HepG2 (cell line): ENCODE data around the gene CPLX1. TPM values are rescaled to one million over a fixed set of nuclear protein-coding genes. Genes with fewer than 3 reads are reported as not detected.

Source experiments
- BCL6 ChIP-seq: IDR thresholded peaks from 2 replicates; pipeline ENCODE4 v1.6.1; 2016; ENCODE audit warnings: missing genetic modification reagents, missing compliant biosample characterization
- CEBPB ChIP-seq: IDR thresholded peaks from 2 replicates; pipeline ENCODE4 v1.6.1; 2011; ENCODE audit warnings: low read depth, low read length, improper control_type of control experiment, borderline replicate concordance
- EZH2 ChIP-seq: conservative IDR thresholded peaks from 2 replicates; pipeline ENCODE4 v1.6.1; 2012; ENCODE audit warnings: mild to moderate bottlenecking, low read depth, low read length, moderate library complexity
- KDM1A ChIP-seq: IDR thresholded peaks from 2 replicates; pipeline ENCODE4 v1.6.1; 2016; ENCODE audit warnings: missing compliant biosample characterization
- KDM2A ChIP-seq: sonication (generic); formaldehyde crosslinking; IDR thresholded peaks from 2 replicates; pipeline ENCODE4 v1.4.0; 2020; ENCODE audit warnings: low read depth, missing genetic modification reagents, borderline replicate concordance
- MIER2 ChIP-seq: IDR thresholded peaks from 2 replicates; pipeline ENCODE4 v1.6.1; 2016; ENCODE audit warnings: missing biosample characterization, missing genetic modification reagents
- NR2F1 ChIP-seq, 2 experiments: fragments of 450-650 bp in 1 of 2; formaldehyde crosslinking in 1 of 2; IDR thresholded peaks; 2 replicates each; pipeline versions ENCODE4 v1.5.0 to v1.6.1; 2016 to 2020; ENCODE audit warnings: mild to moderate bottlenecking in 1 of 2, missing compliant biosample characterization in 1 of 2, missing genetic modification reagents in 1 of 2, moderate library complexity in 1 of 2
- PHF21A ChIP-seq: sonication (generic); formaldehyde crosslinking; IDR thresholded peaks from 2 replicates; pipeline ENCODE4 v1.5.0; 2020; ENCODE audit warnings: mild to moderate bottlenecking, missing genetic modification reagents
- SAP130 ChIP-seq: IDR thresholded peaks from 2 replicates; pipeline ENCODE4 v1.6.1; 2016; ENCODE audit warnings: low read depth
- SIX4 ChIP-seq: sonication (generic); formaldehyde crosslinking; IDR thresholded peaks from 2 replicates; pipeline ENCODE4 v1.4.0; 2020; ENCODE audit warnings: missing genetic modification reagents
- ZNF230 ChIP-seq: sonication (generic); formaldehyde crosslinking; IDR thresholded peaks from 2 replicates; pipeline ENCODE4 v1.4.0; 2020; ENCODE audit warnings: mild to moderate bottlenecking, missing genetic modification reagents
- ZNF253 ChIP-seq: sonication (generic); formaldehyde crosslinking; IDR thresholded peaks from 2 replicates; pipeline ENCODE4 v1.8.0; 2022; ENCODE audit warnings: mild to moderate bottlenecking, missing genetic modification reagents, borderline replicate concordance
- ZNF501 ChIP-seq: sonication (generic); formaldehyde crosslinking; IDR thresholded peaks from 2 replicates; pipeline ENCODE4 v1.5.1; 2020; ENCODE audit warnings: mild to moderate bottlenecking, moderate library complexity, missing genetic modification reagents
- ZNF749 ChIP-seq: sonication (generic); formaldehyde crosslinking; IDR thresholded peaks from 2 replicates; pipeline ENCODE4 v1.8.0; 2022; ENCODE audit warnings: mild to moderate bottlenecking, missing genetic modification reagents, moderate library complexity, borderline replicate concordance
- ZNF75D ChIP-seq: sonication (generic); formaldehyde crosslinking; IDR thresholded peaks from 2 replicates; pipeline ENCODE4 v1.8.1; 2023; ENCODE audit warnings: missing genetic modification reagents, mild to moderate bottlenecking, borderline replicate concordance
- polyA plus RNA-seq, 8 experiments: library from polyadenylated mRNA; depleted of rRNA in 3 of 8; stranded (reverse) in 7 of 8; unstranded in 1 of 8; fragments of >200 nt; fragmentation: Illumina TruSeq in 4 of 8; extraction: Trizol in 4 of 8; gene quantifications; 2 replicates each; pipeline versions ENCODE4 v1.2.1 to v1.2.3, GENCODE V29; 2011 to 2016; ENCODE audit warnings: low read depth in 4 of 8, missing spikeins in 1 of 8, mixed read lengths in 1 of 8; ENCODE audit not compliant: insufficient read depth in 1 of 8
- total RNA-seq, 5 experiments: library from RNA; depleted of rRNA; stranded (reverse); fragments of >200 nt; fragmentation: Illumina TruSeq; extraction: Trizol; gene quantifications; 2 replicates each; pipeline ENCODE4 v1.2.3, GENCODE V29; 2016; ENCODE audit warnings: low read depth in 1 of 5
- TF ChIP-seq, protein P1 (sequence below): sonication (generic); formaldehyde crosslinking; IDR thresholded peaks from 2 replicates; pipeline ENCODE4 v1.4.0; 2020; ENCODE audit warnings: missing genetic modification reagents
- TF ChIP-seq, protein P2 (sequence below): sonication (generic); formaldehyde crosslinking; IDR thresholded peaks from 2 replicates; pipeline ENCODE4 v1.4.0; 2020; ENCODE audit warnings: mild to moderate bottlenecking, missing genetic modification reagents
- TF ChIP-seq, protein P3 (sequence below): sonication (generic); formaldehyde crosslinking; IDR thresholded peaks from 2 replicates; pipeline ENCODE4 v1.8.0; 2022; ENCODE audit warnings: missing genetic modification reagents, low read depth, mild to moderate bottlenecking, borderline replicate concordance
- TF ChIP-seq, protein P4 (sequence below): sonication (generic); formaldehyde crosslinking; IDR thresholded peaks from 2 replicates; pipeline ENCODE4 v1.8.0; 2022; ENCODE audit warnings: mild to moderate bottlenecking, missing genetic modification reagents
- TF ChIP-seq, protein P5 (sequence below): sonication (generic); formaldehyde crosslinking; IDR thresholded peaks from 2 replicates; pipeline ENCODE4 v1.4.0; 2020; ENCODE audit warnings: missing genetic modification reagents

Gene CPLX1
- total and polyA plus RNA-seq, 2 of the 13 experiments (the other 11 are each of a cell fraction or from before 2014, with no cell fraction given) = 0.18 TPM

DNA sequence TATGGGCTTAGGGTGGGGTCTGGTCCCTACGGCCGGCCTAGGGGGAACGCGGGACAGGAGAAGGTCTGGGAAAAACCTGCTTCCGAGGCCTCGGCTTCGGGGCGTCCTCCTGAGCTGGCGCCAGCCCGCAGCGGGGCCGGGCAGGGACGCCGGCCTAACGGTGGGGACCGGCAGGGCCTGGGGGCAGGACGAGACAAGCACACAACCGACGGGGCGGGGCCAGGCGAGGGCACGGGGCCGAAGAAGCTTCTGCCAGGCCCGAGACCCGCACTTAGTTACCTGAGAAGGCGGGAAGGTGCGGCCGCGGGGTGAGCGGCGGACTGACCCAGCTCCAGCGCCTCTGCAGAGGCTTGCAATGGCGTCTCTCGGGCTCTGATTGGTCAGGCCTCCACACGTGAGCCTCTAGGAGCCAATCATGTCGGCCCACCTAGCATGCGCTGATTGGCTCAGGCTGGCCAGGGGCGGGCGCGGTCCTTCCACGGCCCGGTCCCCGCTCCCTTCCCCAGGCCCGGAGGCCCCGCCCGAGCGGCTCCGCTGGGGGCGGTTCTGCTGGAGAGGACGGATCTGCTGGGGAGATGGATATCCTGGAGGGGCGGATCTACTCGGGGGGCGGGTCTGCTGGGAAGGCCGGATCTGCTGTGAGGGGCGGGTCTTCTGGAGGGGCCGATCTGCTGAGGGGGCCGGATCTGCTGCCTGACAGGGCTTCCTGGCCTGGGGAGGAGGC lies 44.3 kb downstream of the CPLX1 start (continued):
- TF ChIP-seq, protein P1, sequence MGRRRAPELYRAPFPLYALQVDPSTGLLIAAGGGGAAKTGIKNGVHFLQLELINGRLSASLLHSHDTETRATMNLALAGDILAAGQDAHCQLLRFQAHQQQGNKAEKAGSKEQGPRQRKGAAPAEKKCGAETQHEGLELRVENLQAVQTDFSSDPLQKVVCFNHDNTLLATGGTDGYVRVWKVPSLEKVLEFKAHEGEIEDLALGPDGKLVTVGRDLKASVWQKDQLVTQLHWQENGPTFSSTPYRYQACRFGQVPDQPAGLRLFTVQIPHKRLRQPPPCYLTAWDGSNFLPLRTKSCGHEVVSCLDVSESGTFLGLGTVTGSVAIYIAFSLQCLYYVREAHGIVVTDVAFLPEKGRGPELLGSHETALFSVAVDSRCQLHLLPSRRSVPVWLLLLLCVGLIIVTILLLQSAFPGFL = no peak
- TF ChIP-seq CEBPB = no peak
- TF ChIP-seq, protein P2, sequence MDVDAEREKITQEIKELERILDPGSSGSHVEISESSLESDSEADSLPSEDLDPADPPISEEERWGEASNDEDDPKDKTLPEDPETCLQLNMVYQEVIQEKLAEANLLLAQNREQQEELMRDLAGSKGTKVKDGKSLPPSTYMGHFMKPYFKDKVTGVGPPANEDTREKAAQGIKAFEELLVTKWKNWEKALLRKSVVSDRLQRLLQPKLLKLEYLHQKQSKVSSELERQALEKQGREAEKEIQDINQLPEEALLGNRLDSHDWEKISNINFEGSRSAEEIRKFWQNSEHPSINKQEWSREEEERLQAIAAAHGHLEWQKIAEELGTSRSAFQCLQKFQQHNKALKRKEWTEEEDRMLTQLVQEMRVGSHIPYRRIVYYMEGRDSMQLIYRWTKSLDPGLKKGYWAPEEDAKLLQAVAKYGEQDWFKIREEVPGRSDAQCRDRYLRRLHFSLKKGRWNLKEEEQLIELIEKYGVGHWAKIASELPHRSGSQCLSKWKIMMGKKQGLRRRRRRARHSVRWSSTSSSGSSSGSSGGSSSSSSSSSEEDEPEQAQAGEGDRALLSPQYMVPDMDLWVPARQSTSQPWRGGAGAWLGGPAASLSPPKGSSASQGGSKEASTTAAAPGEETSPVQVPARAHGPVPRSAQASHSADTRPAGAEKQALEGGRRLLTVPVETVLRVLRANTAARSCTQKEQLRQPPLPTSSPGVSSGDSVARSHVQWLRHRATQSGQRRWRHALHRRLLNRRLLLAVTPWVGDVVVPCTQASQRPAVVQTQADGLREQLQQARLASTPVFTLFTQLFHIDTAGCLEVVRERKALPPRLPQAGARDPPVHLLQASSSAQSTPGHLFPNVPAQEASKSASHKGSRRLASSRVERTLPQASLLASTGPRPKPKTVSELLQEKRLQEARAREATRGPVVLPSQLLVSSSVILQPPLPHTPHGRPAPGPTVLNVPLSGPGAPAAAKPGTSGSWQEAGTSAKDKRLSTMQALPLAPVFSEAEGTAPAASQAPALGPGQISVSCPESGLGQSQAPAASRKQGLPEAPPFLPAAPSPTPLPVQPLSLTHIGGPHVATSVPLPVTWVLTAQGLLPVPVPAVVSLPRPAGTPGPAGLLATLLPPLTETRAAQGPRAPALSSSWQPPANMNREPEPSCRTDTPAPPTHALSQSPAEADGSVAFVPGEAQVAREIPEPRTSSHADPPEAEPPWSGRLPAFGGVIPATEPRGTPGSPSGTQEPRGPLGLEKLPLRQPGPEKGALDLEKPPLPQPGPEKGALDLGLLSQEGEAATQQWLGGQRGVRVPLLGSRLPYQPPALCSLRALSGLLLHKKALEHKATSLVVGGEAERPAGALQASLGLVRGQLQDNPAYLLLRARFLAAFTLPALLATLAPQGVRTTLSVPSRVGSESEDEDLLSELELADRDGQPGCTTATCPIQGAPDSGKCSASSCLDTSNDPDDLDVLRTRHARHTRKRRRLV = no peak
- TF ChIP-seq, protein P3, sequence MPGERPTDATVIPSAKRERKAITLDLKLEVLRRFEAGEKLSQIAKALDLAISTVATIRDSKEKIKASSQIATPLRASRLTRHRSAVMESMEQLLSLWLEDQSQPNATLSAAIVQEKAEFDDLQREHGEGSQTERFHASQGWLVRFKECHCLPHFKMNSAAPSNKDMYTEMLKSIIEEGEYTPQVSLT (CRISPR knock-in tag) = no peak
- TF ChIP-seq SAP130 (CRISPR knock-in tag) = peak; percentile 41; the same call in 1 of the 2 replicates
- no peak; the same call in 1 of the 2 replicates for TF ChIP-seq ZNF230 (CRISPR knock-in tag)
- TF ChIP-seq, protein P4, sequence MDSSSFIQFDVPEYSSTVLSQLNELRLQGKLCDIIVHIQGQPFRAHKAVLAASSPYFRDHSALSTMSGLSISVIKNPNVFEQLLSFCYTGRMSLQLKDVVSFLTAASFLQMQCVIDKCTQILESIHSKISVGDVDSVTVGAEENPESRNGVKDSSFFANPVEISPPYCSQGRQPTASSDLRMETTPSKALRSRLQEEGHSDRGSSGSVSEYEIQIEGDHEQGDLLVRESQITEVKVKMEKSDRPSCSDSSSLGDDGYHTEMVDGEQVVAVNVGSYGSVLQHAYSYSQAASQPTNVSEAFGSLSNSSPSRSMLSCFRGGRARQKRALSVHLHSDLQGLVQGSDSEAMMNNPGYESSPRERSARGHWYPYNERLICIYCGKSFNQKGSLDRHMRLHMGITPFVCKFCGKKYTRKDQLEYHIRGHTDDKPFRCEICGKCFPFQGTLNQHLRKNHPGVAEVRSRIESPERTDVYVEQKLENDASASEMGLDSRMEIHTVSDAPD (CRISPR knock-in tag) = 0 out of 2 replicates have a peak, but pooled peaks have one; percentile 4
- TF ChIP-seq ZNF253 (CRISPR knock-in tag) = peak; percentile 76; the same call in 1 of the 2 replicates
- no peak for TF ChIP-seq MIER2 (CRISPR knock-in tag)
- TF ChIP-seq ZNF749 (CRISPR knock-in tag) = no peak
- no peak for TF ChIP-seq KDM1A (CRISPR knock-in tag)
- peak; percentile 24; the same call in 1 of the 2 replicates for TF ChIP-seq BCL6
- peak; percentile 81; the same call in 1 of the 2 replicates for TF ChIP-seq KDM2A (CRISPR knock-in tag)
- no peak for TF ChIP-seq ZNF75D
- TF ChIP-seq PHF21A (CRISPR knock-in tag) = peak; percentile 65
- no peak for TF ChIP-seq EZH2
- TF ChIP-seq ZNF501 = peak; percentile 64; the same call in 1 of the 2 replicates
- TF ChIP-seq SIX4 (CRISPR knock-in tag) = no peak
- TF ChIP-seq NR2F1 (CRISPR knock-in tag; IDR thresholded peaks at IDR 0.05) = no peak
- TF ChIP-seq, protein P5, sequence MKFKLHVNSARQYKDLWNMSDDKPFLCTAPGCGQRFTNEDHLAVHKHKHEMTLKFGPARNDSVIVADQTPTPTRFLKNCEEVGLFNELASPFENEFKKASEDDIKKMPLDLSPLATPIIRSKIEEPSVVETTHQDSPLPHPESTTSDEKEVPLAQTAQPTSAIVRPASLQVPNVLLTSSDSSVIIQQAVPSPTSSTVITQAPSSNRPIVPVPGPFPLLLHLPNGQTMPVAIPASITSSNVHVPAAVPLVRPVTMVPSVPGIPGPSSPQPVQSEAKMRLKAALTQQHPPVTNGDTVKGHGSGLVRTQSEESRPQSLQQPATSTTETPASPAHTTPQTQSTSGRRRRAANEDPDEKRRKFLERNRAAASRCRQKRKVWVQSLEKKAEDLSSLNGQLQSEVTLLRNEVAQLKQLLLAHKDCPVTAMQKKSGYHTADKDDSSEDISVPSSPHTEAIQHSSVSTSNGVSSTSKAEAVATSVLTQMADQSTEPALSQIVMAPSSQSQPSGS (CRISPR knock-in tag) = no peak
